HK-2 (cell line): Measurements from ENCODE around the gene PLAAT2.
A peak's percentile ranks its signal among the peaks of the same experiment; 100 is the strongest.
"Not testable (repeated sequence)": the region's sequence is repeated elsewhere in the genome, so short reads cannot be mapped to it uniquely, and the experiment has no call there.

ENCODE experiments used
- DNase-seq: peaks from one replicate; pipeline ENCODE4 v3.0.0-alpha.2; 2018; ENCODE audit not compliant: unreplicated experiment

PLAAT2 gene

DNA sequence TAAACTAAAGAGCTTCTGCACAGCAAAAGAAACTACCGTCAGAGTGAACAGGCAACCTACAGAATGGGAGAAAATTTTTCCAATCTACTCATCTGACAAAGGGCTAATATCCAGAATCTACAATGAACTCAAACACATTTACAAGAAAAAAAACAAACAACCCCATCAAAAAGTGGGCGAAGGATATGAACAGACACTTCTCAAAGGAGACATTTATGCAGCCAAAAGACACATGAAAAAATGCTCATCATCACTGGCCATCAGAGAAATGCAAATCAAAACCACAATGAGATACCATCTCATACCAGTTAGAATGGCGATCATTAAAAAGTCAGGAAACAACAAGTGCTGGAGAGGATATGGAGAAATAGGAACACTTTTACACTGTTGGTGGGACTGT, 15.7 kb upstream of the PLAAT2 start:
- not testable (repeated sequence) for DNase-seq

DNA sequence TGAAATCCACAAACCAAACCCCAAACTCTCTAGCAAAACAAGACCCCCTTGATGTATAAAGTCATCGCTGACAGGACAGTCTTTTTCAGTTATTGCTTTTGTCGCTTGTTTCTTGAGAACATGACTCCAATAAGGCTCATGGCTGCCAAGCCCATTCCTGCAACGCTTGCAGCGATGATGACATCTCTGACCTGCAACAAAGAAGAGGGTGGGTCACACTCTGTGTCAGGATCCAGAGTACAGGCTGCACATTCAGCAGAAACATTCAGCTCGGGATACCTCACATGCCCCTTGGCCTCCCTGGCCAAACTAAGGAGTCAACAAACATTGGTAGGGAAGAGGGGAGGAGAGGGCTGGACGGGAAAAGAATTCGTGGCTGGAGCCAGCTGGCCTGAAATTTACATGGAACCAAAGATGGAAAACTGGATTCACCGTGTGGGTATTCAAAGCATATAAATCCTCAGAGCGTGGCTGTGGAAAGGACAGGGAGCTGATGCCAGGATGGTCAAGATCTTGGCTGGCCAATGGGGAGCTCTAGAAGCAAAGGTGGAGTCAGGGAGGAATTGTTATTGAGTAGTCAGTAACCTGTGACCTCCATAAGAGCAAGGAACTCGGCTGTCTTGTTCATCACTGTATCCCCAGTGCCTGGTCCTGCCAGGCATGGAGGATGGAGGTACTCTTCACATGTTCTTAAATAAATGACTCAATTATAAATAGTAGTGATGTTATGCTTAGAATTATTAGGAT, 11.8 kb upstream of the PLAAT2 start:
- DNase-seq = no peak

DNA sequence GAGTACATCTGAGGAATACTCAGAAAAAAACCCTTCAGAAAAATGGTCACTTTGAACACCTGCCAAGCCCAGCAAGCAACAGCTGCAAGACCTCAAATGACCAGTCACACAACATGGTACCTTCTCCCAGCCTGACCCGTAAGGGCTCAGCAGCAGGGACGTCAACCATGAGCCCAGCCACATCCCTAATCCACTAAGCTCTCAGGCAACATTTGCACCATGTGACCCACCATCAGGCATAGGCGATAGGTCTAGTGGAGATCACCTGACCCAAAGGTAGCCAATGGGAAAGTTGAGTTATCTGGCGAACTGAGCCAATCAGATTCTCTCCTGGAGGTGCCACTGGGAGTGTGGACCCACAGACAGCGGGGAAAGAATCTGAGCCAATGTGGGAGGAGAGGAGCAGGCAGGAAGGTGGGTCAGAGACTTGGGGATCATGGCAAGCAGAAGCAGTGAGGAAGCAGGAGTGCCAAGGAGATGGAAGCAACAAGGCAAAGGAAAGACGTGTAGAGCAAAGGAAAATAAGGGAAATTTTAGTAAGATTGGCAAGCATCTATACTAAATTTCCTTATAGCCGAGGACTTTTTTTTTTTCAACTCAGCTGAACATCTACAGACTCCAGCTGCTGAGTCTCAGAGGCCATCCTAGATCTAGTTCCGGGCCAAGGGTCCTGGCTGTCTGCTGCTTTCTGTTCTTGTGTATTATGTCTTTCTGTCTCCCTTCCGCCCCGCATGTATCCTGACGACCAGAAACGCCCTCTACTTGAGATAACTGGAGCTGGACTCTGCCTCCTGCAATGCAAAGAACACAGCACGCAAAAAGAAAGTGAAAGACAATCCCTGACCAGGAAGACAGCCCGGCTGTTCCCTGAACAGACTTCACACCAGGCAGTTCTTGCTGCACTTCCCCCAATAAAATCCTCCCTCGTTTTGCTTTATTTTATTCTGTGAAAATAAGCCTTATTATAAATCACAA, 11.0 kb upstream of the PLAAT2 start:
- DNase-seq = no peak

DNA sequence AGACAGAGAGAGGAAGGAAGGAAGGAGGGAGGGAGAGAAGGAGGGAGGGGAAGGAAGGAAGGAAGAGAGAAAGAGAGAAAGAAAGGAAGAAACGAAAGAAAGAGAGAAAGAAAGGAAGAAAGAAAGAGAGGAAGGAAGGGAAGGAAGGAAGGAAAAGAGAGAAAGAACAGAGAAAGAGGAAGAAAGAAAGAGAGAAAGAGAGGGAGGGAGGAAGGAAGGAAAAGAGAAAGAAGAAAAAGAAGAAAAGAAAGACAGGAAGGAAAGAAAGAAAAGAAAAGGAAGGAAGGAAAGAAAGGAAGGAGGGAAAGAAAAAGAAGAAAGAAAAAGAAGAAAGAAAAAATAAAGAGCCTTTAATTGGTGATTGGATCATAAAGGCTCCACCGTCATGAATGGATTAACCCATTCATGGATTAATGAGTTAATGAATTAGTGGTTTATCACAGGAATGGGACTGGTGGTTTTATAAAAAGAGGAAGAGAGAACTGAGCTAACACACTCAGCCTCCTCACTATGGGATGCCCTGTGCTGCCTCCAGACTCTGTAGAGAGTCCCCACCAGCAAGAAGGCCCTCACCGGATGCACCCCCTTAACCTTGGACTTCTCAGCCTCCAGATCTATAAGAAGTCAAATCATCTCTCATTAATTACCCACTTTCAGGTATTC, 9.0 kb upstream of the PLAAT2 start:
- no peak for DNase-seq

DNA sequence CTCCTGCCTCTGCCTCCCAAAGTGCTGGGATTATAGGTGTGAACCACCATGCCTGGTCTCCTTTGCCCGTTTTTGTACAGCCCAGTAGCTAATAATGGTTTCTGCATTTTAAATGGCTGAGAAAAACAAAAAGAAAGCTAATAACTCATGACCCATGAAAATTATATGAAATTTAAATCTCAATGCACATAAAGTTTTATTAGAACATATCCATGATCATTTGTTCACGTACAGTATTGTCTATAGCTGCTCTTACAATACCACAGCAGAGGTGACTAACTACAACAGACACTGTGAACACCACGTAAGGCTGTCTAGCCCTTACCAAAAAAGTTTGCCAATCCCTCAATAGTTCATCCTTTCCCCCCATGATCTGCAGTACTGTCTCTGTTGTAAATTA, 6.4 kb upstream of the PLAAT2 start:
- DNase-seq = no peak

DNA sequence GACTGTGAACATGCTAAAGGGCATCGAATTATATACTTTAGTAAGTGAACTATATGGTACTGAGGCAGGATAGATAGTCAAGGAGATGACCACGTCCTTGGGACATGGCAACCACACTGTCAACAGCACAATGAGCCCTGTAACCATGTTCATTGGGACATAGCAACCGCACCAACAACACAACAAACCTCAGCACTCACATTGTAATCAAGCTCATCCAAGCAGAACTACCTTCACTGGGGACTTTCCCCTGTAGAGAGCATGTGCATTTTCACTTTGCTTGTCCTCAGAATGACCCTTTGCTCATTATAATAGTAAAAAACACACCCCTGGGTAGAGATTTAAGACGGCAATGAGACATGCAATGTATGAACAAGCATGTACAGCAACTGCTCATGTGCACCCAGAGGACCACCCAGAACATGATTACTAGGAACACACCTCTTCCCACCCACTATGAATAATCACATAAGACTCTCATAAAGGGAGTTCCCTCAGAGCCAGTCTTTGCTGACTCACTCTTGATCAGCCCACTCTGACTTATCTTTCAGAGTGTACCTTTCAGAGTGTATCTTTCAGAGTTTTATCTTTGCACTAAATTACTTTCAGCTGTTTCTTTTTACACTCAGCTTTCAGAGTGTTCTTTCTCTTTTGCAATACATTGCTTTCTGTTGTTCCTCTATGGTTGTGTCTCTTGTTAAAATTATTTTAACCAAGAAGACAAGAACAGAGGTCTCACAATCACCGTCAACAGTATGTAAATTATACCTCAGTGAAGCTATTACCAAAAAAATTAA, 4.1 kb upstream of the PLAAT2 start:
- peak; percentile 61 for DNase-seq

DNA sequence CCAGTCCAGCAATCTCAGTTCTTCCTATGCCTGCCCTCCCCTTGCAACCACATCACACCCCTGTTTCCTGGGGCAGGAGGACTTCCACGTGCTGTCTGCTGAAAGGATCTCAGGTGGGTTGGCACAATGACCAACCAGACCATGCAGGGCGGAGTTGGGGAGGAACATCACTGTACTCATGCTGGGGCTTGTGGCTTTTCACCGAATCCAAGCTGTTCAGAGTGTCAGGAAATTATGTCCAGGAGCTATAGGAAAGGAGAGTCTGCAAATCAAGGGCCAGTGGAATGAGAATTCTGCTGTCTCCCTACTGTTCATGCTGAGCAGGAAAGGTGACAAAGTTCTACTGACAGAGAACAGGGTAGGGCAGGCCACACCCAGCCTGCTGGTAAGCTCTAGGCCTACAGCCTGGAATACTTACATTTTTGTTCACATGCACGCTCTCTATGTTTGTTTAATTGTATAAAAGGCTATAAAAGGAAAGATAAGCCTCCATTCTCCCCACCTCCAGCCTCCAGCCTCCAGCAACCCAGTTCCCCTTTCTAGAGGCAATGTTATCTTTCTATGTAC, 1.7 kb upstream of the PLAAT2 start:
- DNase-seq = no peak

DNA sequence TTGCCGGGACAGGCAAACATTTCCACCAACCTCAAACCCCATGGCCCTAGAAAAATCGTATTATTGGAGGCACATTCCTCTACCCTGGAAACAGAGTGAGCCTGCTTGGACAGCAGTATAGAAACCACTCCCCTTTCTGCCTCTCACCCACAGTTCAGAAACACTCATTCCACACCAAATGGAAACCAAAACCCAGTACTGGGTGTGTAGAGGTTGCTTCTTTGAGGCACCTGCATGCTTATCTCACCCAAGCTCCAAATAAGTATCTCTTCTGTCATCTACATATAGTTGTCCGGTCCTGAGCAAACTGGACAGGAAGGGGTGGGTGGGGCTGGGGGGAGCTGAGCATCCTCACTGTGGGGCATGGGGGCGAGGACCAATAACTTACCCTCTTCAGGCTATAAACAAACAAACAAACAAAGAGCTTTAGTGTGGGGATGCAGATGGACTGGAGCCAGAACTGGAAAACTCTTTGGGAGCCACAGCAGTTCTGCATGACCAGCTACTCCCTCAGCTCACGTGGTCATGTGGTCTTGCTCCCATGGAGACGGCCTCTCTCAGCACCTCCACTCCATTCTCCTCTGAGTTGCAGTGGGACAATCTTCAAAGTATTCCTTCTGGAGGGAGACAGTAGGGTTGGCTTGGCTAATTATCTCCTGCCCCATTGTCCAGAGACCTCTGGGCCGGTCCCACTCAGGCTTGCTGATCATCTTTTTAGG, 1.0 kb upstream of the PLAAT2 start:
- peak; percentile 18 for DNase-seq

DNA sequence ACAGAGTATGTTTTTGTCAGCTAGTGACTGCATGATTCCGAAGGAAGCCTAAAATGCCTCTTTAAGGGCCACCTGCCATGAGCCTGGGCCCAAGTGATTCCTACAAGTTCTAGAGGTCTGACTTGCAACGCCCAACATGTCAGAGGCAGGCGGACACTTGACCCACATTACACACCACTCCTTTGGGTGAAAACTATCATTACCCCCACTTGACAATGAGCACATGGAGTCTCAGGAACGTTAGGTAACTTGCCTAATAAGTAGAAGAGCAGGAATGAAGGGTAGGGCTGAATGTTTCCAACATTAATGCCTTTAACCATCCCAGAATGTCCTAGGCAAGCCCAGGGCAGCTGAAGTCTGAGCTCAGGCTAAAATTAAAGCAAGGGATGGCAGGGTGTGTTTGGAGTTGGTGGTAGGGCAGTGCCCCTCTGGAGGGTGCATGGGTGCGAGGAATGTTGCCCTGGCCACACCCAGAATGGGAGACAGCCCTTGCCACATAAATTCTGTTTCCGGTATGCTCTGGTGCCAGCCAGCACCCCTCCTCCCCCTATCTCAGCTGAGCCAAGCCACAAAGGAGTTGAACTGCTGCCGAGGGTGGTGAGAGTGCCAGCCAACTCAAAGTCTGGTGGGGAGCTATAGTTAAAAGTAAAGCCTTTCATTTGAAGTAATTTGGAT, 2.5 kb downstream of the PLAAT2 start:
- DNase-seq = no peak

DNA sequence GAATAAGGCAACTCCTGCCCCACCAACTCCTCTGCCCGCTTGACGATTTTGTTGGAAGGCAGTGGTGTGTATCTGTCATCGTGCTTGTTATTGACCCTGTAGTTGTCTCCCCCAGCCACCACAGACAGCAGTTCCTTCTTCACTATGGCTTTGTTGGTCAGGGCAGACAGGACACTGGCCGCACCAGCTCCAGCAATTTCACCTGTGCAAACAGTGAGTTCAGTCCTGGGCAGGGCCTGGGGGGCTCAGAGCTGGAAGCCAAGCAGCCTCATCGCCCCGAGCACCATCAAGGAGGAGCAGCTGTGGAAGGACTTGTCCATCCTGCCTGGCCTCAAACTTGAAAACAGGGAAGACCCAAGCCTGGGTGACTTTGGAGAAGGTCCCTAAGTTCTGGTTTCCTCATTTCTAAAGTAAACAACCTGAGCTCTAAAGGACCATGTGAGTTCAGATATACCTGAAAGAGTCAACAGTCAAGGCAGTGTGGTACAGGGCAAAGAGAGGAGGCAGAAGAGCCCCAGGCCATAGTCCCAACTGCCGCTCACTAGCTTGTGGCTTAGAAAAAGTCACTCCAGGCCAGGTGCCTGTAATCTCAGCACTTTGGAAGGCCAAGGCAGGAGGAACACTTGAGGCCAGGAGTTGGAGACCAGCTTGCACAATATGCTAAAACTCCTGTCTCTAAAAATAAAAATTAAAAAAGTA, 4.6 kb downstream of the PLAAT2 start:
- DNase-seq = no peak

DNA sequence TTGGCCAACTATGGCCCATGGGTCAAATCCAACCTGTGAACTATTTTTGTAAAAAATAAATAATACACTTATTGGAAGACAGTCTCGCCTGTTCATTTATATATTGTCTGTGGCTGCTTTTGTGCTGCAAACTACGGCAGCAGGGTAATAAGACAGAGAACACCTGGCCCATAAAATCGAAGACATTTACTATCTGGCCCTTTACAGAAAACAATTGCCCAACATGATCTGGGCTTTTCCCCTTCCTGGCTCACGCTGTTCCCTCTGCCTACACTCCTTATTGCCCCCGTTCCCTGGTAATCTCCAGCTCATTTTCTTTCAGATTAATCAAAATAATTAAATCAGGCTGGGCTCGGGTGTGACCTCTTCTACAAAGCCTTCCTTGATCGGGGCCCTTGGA, 5.6 kb downstream of the PLAAT2 start:
- DNase-seq = no peak

DNA sequence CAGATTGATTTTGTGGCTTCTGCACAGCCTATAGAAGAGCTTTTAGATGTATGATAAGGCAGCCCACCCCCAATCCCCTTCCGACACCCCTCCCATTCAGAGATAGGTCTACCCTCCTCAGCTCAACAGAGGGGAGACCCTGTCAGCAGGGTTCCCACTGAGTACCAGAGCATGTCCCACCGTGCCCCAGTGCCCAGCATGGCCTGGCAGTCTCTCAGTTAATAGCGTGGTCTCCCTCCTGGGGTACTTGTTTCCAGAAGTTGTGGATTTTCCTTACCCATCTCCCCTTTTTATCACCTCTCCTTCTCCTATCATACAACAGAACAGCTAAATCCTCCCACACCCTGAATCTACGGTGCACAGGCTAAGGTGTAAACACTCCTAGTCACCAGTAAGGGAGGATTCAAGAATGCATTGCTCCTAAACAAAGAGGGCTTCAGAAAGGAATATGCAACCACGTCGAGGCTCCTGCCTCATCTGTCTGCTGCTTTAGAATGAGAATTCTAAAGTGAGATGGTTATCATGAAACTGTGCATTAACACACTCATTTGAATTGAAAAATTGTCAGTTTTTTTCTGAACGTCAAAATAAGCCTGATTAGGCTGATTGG, 6.7 kb downstream of the PLAAT2 start:
- DNase-seq = no peak

DNA sequence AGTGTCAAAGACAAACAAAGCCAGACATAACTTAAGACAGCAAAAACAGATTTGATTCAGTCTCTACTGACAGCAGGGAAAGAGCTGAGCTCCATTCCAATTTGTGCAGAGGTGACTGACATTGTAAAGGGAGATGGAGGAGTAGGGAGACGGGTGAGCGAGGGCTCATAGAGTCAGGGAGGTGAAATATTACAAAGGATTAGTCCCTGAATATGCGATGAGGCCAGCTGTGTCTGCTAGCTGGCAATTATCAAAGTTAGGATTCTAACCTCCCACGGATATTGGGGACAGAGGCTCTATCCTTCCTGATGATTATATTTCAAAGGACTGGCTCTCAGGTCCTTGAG, 8.3 kb downstream of the PLAAT2 start:
- DNase-seq = no peak

DNA sequence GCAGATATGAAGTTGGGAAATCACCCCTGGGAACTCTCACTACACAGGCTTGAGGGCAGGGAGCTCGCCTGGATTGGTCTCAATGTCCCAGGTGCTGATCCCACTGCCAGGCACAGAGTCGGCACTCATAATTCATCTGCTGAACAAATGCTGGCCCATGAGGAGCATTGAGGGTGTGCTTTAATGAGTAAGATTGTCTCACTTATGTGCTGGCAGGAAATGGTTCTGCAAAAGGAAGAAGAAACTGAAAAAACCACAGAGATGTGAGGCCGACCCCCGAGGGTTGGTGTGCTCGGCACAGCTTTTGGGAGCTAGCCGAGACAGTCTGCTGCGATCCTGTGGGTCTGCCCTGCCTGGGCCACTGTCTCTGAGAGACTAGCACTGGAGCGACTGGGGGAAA, 9.4 kb downstream of the PLAAT2 start:
- DNase-seq = no peak

DNA sequence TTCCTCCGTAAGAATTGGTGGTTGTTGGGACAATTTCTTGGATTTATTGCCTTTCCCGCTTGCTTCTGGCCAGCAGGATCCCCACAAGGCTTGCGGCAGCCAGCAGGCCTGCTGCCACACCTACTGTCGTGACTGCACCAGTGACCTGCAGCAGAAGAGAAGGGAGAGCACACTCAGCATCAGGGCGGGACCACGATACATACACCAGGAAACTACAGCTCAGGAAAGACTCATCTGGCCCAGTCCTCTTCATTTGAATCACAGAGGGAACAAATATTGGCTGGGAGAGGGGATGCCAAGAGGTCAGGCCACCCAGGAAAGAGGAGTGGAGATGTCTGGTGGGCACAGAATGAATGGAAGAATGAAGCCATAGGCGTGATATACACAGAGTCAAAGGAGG, 10.3 kb downstream of the PLAAT2 start:
- no peak for DNase-seq

DNA sequence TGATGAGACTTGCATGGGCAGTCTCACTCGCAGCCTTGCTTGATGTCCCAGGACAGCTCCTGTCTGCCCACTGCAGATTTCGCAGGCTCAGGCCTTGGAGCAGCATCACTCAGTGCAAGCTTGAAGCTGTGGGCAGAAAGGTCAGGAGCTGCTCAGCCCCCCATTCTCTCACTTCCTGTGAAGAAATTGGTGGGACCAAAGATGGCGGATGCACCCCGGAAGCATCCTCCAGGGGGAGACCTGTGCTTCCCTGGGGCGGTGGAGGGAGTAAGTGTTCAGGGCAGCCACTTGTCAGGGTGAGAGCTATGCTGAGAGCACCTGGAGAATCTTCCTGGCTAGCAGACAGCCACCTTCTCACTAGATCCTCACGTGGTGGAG, 11.3 kb downstream of the PLAAT2 start:
- no peak for DNase-seq

DNA sequence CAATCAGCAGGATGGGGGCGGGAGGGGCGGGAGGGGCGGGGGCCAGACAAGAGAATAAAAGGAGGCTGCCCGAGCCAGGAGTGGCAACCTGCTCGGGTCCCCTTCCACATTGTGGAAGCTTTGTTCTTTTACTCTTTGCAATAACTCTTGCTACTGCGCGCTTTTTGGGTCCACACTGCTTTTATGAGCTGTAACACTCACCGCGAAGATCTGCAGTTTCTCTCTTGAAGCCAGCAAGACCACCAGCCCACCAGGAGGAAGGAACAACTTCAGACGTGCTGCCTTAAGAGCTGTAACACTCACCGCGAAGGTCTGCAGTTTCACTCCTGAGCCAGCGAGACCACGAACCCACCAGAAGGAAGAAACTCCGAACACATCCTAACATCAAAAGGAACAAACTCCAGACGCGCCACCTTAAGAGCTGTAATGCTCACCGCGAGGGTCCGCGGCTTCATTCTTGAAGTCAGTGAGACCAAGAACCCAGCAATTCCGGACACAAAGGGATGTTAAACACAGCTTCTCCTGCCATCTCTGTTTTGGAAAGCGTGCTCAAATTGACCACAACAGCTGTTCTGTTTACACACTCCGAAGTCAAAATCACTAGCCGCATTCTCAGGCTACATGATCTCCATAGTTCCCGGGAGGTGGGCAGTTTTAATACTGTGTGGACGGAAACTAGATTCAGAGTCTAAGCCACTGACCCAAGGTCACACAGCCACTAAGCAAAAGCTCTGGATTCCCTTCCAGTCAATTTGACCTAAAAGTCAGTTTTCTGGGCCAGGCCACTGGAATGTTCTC, 11.9 kb downstream of the PLAAT2 start:
- no peak for DNase-seq

DNA sequence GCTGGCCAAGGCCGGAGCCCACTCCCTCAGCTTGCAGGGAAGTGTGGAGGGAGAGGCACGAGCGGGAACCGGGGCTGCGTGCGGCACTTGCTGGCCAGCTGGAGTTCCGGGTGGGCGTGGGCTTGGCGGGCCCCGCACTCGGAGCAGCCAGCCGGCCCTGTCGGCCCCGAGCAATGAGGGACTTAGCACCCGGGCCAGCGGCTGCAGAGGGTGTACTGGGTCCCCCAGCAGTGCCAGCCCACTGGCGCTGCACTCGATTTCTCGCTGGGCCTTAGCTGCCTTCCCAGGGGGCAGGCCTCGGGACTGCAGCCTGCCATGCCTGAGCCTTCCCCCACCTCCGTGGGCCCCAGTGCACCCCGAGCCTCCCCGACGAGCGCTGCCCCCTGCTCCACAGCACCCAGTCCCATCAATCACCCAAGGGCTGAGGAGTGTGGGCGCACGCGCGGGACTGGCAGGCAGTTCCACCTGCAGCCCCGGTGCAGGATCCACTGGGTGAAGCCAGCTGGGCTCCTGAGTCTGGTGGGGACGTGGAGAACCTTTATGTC, 13.0 kb downstream of the PLAAT2 start:
- not testable (repeated sequence) for DNase-seq
